ENCODE results near the gene RXFP1.
A peak's percentile ranks its signal among the peaks of the same experiment; 100 is the strongest.

RXFP1 gene

DNA sequence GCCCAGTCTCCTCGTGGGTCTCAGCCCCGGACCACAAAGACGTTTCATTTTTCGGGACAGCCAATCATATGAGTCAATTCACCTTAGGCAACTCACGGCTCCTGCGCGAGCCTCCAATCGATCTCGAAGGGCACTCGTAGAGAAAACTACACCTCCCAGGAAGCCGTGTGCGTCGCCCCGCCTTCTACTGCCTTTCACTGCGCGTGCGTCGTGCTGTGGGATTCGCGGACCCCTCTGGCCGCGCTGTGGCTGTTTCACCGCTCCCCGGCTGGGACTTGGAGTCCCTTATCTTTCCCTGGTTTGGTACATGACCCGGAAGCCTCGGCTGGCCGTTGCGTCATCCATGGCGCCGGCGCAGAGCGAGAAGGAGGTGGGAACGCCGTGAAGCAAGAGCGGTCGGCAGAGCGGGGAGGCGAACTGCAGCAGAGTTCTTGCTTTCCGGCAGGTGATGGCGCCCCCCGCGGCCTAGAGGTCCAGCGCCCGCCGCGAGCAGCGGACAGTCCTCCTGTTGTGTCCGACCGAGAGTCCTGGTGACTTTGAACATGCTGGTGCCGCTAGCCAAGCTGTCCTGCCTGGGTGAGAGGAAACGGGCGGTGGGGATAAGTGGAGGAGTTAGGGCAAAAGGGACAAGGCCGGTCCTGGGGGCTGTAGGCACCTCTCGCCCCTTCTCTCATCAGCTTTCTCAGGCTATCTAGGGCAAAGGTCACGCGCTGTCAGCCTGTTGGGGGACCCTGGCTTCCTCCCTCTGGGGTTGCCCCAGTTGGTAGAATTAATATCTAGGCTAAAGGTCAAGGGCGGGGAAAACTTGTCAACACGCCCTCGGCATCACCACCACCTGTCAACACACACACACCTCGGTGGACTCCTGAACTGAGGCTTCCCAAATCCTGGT, 150.5 kb downstream of the RXFP1 start, which contains the start of gene ETFDH:
Gene ETFDH, plus strand, starts transcription at position 382 of the 892 bp plus-strand sequence. Its CDS starts 161 bp downstream, at position 543.
- DNase-seq (ENCODE audit: low read depth): peak; percentile 94

DNA sequence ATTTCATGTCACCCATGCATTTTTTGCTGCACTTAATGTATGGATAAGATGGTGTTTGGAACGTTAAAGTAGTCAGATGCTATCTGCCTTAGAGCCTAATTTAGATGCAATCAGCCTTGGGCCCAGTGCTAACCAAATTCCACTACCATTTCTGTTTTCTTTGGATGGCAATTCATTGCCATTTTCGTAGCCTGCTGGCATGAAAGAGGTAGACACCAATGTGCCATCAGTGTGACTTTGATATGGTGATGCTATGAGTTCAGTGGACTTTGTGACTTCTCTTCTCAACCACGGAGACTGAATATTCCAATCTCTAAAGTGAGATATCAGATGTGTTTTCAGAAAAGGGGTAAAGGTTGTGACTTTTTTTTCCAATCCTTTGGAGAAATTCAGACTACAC, 152.0 kb downstream of the RXFP1 start:
- no peak for DNase-seq (ENCODE audit: low read depth)

DNA sequence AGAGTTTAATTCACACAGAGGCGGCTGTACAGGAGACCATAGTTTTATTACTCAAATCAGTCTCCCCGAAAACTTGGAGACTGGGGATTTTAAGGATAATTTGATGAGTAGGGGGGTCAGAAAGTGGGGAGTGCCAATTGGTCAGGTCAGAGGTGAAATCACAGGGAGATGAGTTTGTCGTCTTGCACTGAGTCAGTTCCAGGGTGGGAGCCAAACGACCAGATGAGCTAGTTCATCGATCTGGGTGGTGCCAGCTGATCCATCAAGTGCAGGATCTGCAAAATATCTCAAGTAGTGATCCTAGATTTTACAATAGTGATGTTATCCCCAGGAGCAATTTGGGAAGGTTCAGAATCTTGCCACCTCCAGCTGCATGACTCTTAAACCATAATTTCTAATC, 154.4 kb downstream of the RXFP1 start:
- no peak for DNase-seq (ENCODE audit: low read depth)

GRCh38 chr4:158678767-158679166, 157.1 kb downstream of the RXFP1 start:
- no peak for DNase-seq (ENCODE audit: low read depth)

DNA sequence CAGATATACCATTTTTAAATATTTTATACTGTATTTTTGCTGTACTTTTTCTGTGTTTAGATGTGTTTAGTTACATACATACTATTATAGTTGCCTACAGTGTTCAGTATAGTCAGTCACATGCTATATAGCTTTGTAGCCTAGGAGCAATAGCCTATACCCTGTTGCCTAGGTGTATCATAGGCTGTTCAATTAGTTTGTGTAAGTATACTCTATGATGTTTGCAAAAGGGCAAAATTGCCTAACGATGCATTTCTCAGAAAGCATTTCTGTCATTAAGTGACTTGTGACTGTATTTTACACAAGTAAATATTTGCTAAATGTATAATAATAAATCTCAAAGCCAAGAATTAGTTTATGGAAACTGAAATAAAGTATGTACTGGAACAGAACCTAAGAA, 159.9 kb downstream of the RXFP1 start:
- no peak for DNase-seq (ENCODE audit: low read depth)

GRCh38 chr4:158682066-158682465, 160.4 kb downstream of the RXFP1 start:
- DNase-seq (ENCODE audit: low read depth): no peak

DNA sequence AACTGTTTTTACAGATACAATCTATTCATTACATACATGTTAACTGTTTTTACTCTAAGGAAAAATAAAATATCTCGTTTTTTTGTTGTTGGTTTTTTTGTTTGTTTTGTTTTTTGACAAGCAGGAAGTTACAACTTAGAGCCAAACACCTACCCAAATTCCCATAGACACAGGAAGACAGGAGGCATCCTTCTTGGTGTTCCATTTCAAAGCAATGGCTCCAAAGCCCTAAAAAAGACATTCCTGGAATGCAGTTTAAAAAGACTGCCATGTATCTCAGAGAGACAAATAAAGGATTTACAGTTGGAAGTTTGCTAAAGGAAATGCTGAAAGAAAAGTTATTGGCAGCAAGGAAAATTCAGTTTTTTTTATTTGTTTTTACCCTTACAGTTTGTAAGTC, 167.1 kb downstream of the RXFP1 start:
- DNase-seq (ENCODE audit: low read depth): no peak
